Measurements from ENCODE around the gene ARHGEF1. TPM values are rescaled to one million over a fixed set of nuclear protein-coding genes. Genes with fewer than 3 reads are reported as not detected.

The ARHGEF1 gene
- total RNA-seq, 1 experiment from 2014 or later, result 39.6 TPM

GRCh38 chr19:41901707-41902360 lies 18.9 kb downstream of the ARHGEF1 start:
- no peak for DNase-seq (ENCODE audit: extremely low read depth, low read depth)

- DNase-seq (ENCODE audit: extremely low read depth, low read depth), result no peak
Observed at GRCh38 chr19:41902594-41902993, 19.6 kb downstream of the ARHGEF1 start.

- DNase-seq (ENCODE audit: extremely low read depth, low read depth), result no peak
Observed at GRCh38 chr19:41903193-41903953, 20.4 kb downstream of the ARHGEF1 start.

DNA sequence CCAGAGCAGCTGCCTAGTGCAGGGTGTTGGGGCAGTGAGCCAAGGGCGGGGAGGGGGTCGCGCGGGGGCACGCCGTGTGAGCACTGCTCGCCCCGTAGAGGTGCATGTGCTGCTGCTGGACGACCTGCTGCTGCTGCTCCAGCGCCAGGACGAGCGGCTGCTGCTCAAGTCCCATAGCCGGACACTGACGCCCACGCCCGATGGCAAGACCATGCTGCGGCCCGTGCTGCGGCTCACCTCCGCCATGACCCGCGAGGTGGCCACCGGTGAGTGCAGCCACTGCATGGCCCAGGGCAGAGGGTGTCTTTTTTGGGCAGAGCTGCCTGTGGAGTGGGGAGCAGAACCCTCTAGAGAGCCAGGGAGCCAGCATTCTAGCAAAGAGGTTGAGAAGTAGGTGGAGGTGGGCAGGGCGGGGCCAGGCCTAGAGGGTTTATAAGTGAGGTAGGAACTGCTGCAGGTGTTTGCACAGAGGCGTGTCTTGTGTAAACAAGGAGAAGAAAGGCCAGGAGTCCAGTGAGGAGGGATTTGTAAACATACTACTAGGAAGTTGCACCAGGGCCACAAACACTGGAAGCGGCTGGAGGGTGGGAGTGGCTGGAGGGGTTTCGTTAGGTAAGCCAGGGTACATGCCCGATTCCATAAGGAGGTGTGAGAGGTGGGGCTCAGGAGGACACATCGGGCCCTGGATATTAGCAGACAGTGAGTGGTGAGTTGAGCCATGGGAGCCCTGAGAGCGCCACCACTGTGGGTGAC lies 21.3 kb downstream of the ARHGEF1 start:
- DNase-seq (ENCODE audit: extremely low read depth, low read depth), result no peak

DNA sequence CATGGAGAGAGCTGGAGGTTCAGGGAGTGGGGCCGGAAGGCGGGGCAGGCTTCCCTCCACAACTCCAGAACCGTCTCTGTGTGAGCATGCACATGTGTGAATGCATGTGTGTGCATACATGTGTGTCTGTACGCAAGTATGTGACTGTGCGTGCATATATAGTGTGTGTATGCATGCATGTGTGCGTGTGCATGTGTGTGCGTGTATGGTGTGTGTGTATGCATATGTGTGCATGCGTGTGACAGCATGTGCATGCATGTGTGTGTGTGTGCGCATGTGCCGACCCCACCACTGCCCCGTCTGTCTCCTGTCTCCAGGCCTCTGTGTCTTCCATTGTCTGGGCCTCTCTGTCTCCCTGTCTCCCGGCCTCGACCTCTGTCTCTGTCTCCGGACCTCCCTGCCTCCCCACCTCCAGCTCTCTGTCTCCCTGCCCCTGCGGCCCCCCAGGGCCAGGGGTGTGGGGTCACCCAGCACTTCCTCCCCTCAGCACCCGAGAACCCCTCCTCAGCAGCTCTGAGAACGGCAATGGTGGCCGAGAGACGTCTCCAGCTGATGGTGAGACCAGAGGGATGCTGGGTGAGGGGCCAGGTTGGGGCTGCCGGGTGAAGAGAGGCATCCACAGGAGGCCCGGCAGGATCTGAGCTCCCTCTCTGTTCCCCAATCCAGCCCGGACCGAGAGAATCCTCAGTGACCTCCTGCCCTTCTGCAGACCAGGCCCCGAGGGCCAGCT lies 22.5 kb downstream of the ARHGEF1 start:
- no peak for DNase-seq (ENCODE audit: extremely low read depth, low read depth)

- no peak for DNase-seq (ENCODE audit: extremely low read depth, low read depth)
Observed at GRCh38 chr19:41906271-41906670, 23.3 kb downstream of the ARHGEF1 start.

- DNase-seq (ENCODE audit: extremely low read depth, low read depth), result no peak
Observed at GRCh38 chr19:41906916-41907680, 24.1 kb downstream of the ARHGEF1 start.

- DNase-seq (ENCODE audit: extremely low read depth, low read depth), result no peak
Observed at GRCh38 chr19:41907994-41908615, 25.1 kb downstream of the ARHGEF1 start.

GRCh38 chr19:41908724-41909464 lies 25.9 kb downstream of the ARHGEF1 start:
- no peak for DNase-seq (ENCODE audit: extremely low read depth, low read depth)

DNA sequence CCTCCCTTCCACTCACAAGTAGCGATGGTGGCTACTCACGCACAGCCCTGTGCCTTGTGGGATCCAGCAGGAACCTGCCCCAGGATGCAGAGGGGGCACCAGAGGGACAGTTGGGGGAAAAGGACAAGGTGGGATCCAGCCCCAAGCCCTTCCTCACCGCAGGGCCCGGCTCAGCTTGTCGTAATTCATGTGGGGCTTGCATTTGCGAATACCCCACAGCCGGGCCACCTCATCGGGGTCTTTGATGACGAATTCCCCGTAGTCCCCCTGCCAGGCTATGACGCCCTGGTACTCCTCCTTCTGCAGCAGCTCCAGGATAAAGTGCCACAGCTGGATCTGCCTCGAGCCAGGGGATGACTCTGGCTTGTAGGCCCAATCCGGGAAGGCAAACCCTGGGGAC lies 26.7 kb downstream of the ARHGEF1 start:
- no peak for DNase-seq (ENCODE audit: extremely low read depth, low read depth)

DNA sequence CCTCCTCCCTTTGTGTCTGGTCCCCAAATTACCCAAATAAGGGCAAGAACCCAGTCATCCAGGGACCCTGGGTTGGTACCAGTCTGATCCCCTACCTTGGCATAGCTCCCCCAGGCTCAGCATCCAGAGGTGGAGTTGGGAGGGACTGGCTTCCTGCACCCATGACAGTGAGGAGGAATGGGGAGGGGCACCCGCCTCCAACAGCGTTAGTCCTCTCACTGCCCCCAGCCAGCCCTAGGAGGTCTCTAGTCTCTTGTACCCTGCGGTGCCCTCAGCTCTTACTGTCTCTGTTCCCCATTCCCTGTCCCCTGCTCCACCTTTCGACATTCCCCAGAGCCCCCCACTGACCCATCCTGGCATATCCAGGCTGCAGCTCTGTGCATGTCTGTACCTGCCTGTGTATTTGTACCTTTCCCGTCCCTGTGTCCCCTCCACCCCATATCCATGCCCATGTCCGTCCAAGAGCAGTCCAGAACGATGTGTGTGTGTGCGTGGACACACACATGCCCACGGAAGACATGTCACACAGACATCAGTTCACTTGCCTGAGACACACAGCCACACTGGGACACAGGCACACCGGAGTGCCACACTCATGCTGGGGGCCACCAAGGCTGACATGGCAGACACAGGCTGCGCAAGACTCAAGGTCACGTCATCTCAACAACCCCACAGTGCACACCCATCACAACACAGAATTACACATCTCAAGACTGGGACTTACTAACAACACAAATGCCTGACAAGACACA lies 27.4 kb downstream of the ARHGEF1 start:
- no peak for DNase-seq (ENCODE audit: extremely low read depth, low read depth)

DNA sequence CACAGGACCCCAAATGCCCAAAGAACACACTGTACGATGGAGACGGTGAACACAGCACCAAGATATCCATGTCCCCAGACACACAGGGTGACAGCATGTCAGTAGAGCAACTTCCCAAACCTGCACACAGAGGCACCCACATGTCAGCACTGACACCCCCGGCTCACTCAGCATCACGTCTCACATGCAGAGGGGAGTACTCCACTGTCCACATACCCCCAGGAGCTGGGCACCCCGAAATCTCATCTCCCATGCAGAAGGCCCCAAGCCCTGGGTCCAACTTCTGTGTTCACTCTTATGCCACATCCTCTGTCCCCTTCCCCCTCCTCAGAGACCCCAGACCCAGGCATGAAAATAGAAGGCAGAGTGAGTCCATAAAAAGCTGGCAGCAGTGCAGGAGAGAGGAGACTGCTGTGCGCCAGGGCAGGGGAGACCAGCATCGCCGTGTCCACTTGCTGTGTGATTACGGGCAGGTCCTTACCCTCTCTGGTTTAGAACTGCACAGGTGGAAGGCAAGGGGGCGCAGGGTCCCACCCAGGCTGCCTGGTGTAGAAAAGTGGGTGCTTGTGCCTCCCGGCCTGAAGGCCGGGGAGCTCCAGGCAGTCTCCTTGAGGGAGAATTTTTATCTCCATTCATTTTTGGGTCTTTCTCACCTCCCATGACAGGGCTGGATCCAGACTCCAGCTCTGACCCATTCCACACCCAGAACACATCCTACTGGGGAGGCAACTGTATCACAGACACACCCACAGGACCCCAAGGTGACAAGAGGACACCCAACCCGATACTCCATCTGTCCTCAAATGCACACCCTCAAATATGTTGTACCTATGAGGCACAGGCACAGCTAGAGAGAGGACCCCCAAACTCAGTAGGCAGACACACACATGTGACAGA lies 28.3 kb downstream of the ARHGEF1 start:
- no peak for DNase-seq (ENCODE audit: extremely low read depth, low read depth)

DNA sequence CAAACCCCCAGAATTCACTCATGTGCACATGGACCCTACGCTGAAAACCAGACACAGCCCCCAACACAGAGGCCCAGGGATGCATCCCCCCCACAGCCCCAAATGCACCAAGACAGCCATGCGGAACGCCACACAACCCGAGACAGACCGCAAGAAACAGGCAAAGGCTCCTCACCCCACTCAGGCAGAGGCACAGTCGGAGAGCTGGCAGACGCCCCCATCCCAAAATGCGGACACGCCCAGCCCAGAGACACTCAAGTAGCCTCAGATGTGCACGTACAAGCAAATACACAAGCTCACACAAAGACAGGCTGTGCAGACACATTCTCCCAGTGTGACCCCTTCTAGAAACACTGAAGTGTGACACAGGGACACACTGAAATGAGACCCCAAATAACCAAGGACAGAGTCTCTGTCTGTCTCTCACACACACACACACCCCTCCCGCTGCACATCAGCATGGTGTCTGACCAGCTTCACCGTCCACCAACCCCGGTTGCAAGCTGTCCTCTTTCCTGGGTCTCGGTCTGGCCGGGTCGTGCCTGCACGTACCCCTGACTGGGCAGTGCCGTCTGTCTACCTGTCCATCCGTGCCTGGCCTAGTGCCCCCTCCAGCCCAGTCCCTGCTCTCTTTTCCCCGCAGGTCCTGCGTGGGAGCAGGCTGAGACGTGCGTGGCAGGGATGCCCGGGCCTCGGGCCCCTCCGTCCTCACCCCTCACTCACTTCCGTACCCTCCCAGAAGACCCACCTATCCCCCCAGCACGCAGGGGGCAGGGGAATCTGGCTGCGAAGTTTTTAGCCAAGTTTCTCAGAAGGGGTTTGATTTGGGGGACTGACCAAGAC lies 29.1 kb downstream of the ARHGEF1 start:
- no peak for DNase-seq (ENCODE audit: extremely low read depth, low read depth)

DNA sequence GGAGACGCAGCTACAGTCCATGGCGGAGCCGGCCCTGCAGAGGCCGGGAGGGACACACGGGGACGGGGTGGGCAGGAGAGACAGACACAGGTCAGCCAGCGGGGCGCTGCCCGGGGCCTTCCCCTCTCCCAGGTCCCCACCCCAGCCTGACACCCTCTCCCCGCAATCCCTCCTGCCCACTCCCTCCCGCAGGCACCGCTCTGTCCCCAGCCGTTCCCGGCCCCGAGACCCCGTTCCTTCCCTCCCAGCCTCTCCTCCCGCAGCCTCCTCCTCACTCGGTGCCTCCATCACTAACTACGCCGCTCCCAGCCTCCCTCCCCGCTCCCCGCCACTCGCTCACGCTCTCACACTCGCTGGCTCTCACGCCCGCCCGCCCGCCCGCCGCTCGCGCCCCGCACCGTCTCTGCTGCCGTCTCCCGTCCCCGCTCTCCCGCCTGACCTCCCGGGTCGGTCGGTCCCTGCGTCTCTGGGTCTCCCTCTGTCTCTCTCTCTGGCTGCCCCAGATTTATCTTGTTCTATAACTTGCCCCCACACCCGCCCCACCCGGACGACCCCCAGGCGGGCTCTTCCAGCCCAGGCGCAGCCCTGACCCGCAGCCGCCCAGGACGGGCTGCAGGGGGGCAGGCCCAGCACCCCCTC lies 30.0 kb downstream of the ARHGEF1 start:
- no peak for DNase-seq (ENCODE audit: extremely low read depth, low read depth)

- DNase-seq (ENCODE audit: extremely low read depth, low read depth), result no peak
Observed at GRCh38 chr19:41913538-41914423, 30.8 kb downstream of the ARHGEF1 start.

Measured in NCI-H460 (cell line).